ENCODE results near the gene CFAP54.

The CFAP54 gene

DNA sequence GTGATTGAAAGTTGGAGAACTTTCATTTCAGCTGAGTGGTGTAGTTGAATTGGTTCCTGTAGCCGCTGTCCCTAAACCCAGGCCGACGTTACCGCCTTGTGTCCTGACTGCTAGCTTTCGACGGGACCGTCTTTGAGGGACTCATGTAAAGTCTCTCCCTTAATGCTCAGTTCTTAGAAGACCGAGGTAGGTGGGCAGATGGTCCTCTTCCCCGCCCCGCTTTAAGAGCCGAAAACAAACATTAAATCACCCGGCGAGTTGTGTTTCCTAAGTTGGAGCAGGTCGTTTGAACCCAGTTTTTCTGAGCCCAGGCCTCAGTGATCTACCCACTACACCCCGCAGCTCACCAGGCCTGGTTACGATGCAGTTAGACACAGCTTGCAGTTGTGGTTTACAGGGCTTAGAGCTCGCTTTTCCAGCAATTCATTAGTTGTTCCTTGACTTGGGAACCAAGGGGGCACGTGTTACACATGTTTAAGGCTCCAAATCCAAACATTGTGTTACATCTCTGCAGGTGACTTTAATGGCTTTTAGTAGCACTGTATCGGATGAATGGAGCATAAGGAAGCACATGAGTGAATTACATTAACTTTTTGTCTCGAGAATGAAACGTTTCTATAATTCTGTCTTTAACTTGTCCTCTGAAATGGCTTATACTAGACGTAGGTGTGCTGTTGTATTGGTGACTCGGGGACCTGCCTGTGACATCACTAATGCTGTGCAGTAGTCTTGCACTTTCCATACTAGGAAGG is 418.5 kb downstream of the CFAP54 start:
- Histone ChIP-seq H3K9me3 (ENCODE audit: control insufficient read depth in 2 of 2, low read length in 2 of 2) (no peaks in the 10 kb centered on the region), H3K36me3 (ENCODE audit: control insufficient read depth in 2 of 2, insufficient read depth in 2 of 2, low read length in 2 of 2) (no peaks in the 10 kb centered on the region), H3K4me1 (ENCODE audit: control insufficient read depth, insufficient read depth, low read length) (peaks cover 2% of the 10 kb centered on the region), H3K27ac (ENCODE audit: low read length) (peak overlapping the region; percentile 83), H3K9ac (ENCODE audit: low read length in 2 of 2) (peak overlapping the region; percentile 65 to 94), H3K27me3 (ENCODE audit: control insufficient read depth in 1 of 2, insufficient read depth in 2 of 2, low read length in 2 of 2) (no peaks in the 10 kb centered on the region), H3K4me3 (ENCODE audit: low read length in 2 of 2) (peak overlapping the region; percentile 68 to 98)

DNA sequence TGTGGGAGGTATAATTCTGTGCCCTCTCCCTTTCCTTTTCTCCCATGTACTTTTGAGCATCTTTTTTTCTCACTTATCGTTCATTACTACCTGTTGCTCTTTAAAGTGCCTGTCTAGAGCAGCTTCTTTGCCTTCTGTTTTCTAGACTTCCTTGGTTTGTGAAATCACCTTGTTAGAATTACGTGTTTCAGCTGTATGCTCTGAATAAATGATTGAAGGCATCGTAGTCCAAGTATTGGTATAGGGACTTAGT is 419.0 kb downstream of the CFAP54 start:
- Histone ChIP-seq H3K36me3 (ENCODE audit: control insufficient read depth in 2 of 2, insufficient read depth in 2 of 2, low read length in 2 of 2) (no peaks in the 10 kb centered on the region), H3K9ac (ENCODE audit: low read length in 2 of 2) (peak overlapping the region; percentile 65 to 94), H3K4me3 (ENCODE audit: low read length in 2 of 2) (peak overlapping the region; percentile 68 to 98), H3K9me3 (ENCODE audit: control insufficient read depth in 2 of 2, low read length in 2 of 2) (no peaks in the 10 kb centered on the region), H3K4me1 (ENCODE audit: control insufficient read depth, insufficient read depth, low read length) (peaks cover 2% of the 10 kb centered on the region), H3K27me3 (ENCODE audit: control insufficient read depth in 1 of 2, insufficient read depth in 2 of 2, low read length in 2 of 2) (no peaks in the 10 kb centered on the region), H3K27ac (ENCODE audit: low read length) (no peak overlapping the region)

DNA sequence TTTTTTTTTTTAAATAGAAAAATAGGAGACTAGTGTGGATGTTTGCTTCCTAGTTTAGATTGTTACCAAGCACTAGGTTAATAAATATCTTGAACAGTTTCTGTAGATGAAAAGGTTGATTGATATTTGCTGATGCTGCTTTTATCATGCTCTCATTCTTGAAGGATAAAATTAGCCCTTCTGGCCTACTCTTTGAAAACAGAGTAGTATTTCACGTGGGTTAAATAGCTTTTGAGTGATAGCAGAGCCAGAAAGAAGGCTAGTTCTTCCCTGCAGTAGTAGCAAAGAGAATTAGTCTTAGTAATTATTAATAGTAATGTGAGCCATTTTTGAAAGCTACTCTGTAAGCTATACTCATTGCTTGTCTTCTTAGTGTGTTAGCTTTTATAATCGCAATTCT is 422.9 kb downstream of the CFAP54 start:
- peaks cover 2% of the 10 kb centered on the region for H3K4me1 ChIP-seq (ENCODE audit: control insufficient read depth, insufficient read depth, low read length)
- H3K36me3 ChIP-seq (ENCODE audit: control insufficient read depth in 2 of 2, insufficient read depth in 2 of 2, low read length in 2 of 2) = no peaks in the 10 kb centered on the region
- H3K9ac ChIP-seq (ENCODE audit: low read length in 2 of 2) = peak overlapping the region in 1 of 2 donors; percentile 23
- H3K9me3 ChIP-seq (ENCODE audit: control insufficient read depth in 2 of 2, low read length in 2 of 2) = no peaks in the 10 kb centered on the region
- H3K27me3 ChIP-seq (ENCODE audit: control insufficient read depth in 1 of 2, insufficient read depth in 2 of 2, low read length in 2 of 2) = no peaks in the 10 kb centered on the region
- H3K27ac ChIP-seq (ENCODE audit: low read length) = no peak overlapping the region
- no peak overlapping the region for H3K4me3 ChIP-seq (ENCODE audit: low read length in 2 of 2)

DNA sequence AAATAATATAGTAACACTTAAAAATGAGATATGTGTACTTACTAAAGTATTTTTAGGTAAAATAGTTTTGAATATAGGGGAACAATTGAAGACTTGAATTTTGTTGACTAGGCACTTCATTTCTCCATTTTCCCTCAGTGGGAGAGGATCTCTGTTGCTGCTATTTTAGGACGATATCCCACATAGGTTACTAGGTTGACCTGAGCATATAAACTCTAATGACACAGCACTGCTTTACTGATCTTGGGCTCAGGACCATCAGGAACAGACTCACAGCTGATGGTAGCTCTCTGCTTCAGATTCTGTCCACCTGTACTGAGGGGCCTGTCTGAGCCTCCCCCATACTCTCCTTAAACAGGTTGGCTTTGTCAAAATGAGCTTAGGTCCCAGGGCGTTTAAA is 423.6 kb downstream of the CFAP54 start:
- Histone ChIP-seq H3K27me3 (ENCODE audit: control insufficient read depth in 1 of 2, insufficient read depth in 2 of 2, low read length in 2 of 2) (no peaks in the 10 kb centered on the region), H3K9ac (ENCODE audit: low read length in 2 of 2) (no peak overlapping the region), H3K4me3 (ENCODE audit: low read length in 2 of 2) (no peak overlapping the region), H3K4me1 (ENCODE audit: control insufficient read depth, insufficient read depth, low read length) (peaks cover 2% of the 10 kb centered on the region), H3K9me3 (ENCODE audit: control insufficient read depth in 2 of 2, low read length in 2 of 2) (no peaks in the 10 kb centered on the region), H3K27ac (ENCODE audit: low read length) (no peak overlapping the region), H3K36me3 (ENCODE audit: control insufficient read depth in 2 of 2, insufficient read depth in 2 of 2, low read length in 2 of 2) (no peaks in the 10 kb centered on the region)

DNA sequence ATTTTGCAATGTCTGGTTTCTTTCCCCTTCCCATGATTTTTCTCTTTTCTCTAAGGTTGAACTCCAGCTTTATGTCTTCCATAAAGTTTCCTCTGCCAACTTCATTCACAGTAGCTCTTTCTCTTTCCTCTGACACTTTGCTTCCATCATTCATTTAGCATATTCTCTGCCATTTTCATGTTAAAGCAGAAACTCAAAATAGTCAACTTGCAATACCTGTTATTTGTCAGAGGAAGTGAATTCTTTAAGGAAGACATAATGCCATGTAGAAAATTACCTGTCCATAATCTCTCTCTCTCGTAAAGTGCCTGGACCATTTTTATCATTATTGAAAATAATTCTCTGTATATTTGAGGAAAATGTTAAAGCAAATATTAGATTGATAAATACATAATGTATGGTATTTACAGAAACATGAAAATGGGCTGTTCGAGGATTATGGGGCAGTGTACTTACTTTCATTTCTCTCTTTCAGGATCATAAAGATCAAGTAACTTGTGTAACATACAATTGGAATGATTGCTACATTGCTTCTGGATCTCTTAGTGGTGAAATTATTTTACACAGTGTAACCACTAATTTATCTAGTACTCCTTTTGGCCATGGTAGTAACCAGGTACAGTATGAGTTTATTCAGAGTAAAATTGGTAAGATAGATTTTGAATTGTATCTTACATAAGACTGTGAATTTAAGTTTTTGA is 430.3 kb downstream of the CFAP54 start:
- H3K4me3 ChIP-seq (ENCODE audit: low read length in 2 of 2) = no peak overlapping the region
- no peak overlapping the region for H3K27ac ChIP-seq (ENCODE audit: low read length)
- no peak overlapping the region for H3K9ac ChIP-seq (ENCODE audit: low read length in 2 of 2)
- H3K4me1 ChIP-seq (ENCODE audit: control insufficient read depth, insufficient read depth, low read length) = no peaks in the 10 kb centered on the region
- peaks cover 0 to 2% of the 10 kb centered on the region in 2 donors for H3K36me3 ChIP-seq (ENCODE audit: control insufficient read depth in 2 of 2, insufficient read depth in 2 of 2, low read length in 2 of 2)
- peaks cover 0 to 3% of the 10 kb centered on the region in 2 donors for H3K9me3 ChIP-seq (ENCODE audit: control insufficient read depth in 2 of 2, low read length in 2 of 2)
- no peaks in the 10 kb centered on the region for H3K27me3 ChIP-seq (ENCODE audit: control insufficient read depth in 1 of 2, insufficient read depth in 2 of 2, low read length in 2 of 2)
